GM18861 (cell line): Measurements from ENCODE around the gene F12.

Experiments used
- ATAC-seq: cut with Tn5 transposase; IDR thresholded peaks from one replicate; pipeline ENCODE4 v1.9.1; 2021; ENCODE audit not compliant: unreplicated experiment

The F12 gene

GRCh38 chr5:177409043-177409801 is at the start of gene F12:
Gene F12 (minus strand): TSS chr5:177409564. CDS start chr5:177409527, 37 bp downstream.
- no peak for ATAC-seq

GRCh38 chr5:177458912-177459350 is 49.6 kb upstream of the F12 start:
- no peak for ATAC-seq

GRCh38 chr5:177457852-177458681 is 48.7 kb upstream of the F12 start:
- ATAC-seq: no peak

GRCh38 chr5:177456976-177457851 is 47.9 kb upstream of the F12 start:
- ATAC-seq: peak; percentile 42

- ATAC-seq: no peak
These were observed 47.2 kb upstream of the F12 start for GRCh38 chr5:177456591-177456964.

GRCh38 chr5:177455661-177456590 is 46.6 kb upstream of the F12 start:
- ATAC-seq: peak; percentile 10

GRCh38 chr5:177455036-177455660 is 45.8 kb upstream of the F12 start:
- peak; percentile 35 for ATAC-seq

GRCh38 chr5:177454397-177455035 is 45.2 kb upstream of the F12 start:
- peak; percentile 32 for ATAC-seq

GRCh38 chr5:177453852-177454396 is 44.6 kb upstream of the F12 start:
- peak; percentile 0 for ATAC-seq

GRCh38 chr5:177452688-177453638 is 43.6 kb upstream of the F12 start:
- no peak for ATAC-seq

- no peak for ATAC-seq
These were observed 41.5 kb upstream of the F12 start for GRCh38 chr5:177450667-177451424.

- ATAC-seq: no peak
These were observed 40.0 kb upstream of the F12 start for GRCh38 chr5:177449140-177450061.

- no peak for ATAC-seq
These were observed 39.0 kb upstream of the F12 start for GRCh38 chr5:177448244-177448950.

GRCh38 chr5:177447611-177448243 is 38.4 kb upstream of the F12 start:
- no peak for ATAC-seq

- no peak for ATAC-seq
These were observed 37.8 kb upstream of the F12 start for GRCh38 chr5:177447066-177447610.
